ENCODE data around the gene PIK3C2B.

GRCh38 chr1:204448991-204449677 is 45.5 kb downstream of the PIK3C2B start:
- TF ChIP-seq CTCF (optimal IDR thresholded peaks at IDR 0.05 in 1 of 3, IDR thresholded peaks at IDR 0.05 in 1 of 3, conservative IDR thresholded peaks at IDR 0.05 in 1 of 3; ENCODE audit: extremely low read depth in 1 of 3, insufficient read depth in 2 of 3, low read length in 3 of 3) (no peak), EZH2 (IDR thresholded peaks at IDR 0.05; ENCODE audit: low read length) (no peak)

Data from keratinocyte (primary cell).